SK-N-MC (cell line): Measurements from ENCODE around the gene COL18A1.

Experiments
- EZH2 ChIP-seq: fragments of 200-600 bp; sonication (generic); IDR thresholded peaks from one replicate; pipeline ENCODE4 v1.6.1; 2017; ENCODE audit warnings: antibody characterized with exemption
- FOXP2 ChIP-seq: optimal IDR thresholded peaks from 2 replicates; pipeline ENCODE3; 2011; ENCODE audit warnings: mild to moderate bottlenecking, moderate library complexity; ENCODE audit not compliant: insufficient read depth; ENCODE audit errors: extremely low read length, control extremely low read depth
- POLR2AphosphoS5 ChIP-seq: IDR thresholded peaks from 2 replicates; pipeline ENCODE4 v1.6.1; 2012; ENCODE audit warnings: mild to moderate bottlenecking, low read depth, low read length, borderline replicate concordance

DNA sequence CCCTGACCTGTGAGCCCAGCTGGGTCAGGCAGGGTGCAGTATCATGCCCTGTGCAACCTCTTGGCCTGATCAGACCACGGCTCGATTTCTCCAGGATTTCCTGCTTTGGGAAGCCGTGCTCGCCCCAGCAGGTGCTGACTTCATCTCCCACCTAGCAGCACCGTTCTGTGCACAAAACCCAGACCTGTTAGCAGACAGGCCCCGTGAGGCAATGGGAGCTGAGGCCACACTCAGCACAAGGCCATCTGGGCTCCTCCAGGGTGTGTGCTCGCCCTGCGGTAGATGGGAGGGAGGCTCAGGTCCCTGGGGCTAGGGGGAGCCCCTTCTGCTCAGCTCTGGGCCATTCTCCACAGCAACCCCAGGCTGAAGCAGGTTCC, 107.6 kb downstream of the COL18A1 start:
- TF ChIP-seq POLR2AphosphoS5 (no peak), EZH2 (no peak), FOXP2 (no peak)
